NCI-H524 treated with DMSO at 0.1 percent for 48 hours (cell line): ENCODE measurements around the gene ZFX.

ENCODE experiments used
- DNase-seq: peaks from one replicate; lab custom pipeline; 2025; lab: John Stamatoyannopoulos, UW

The ZFX gene

DNA sequence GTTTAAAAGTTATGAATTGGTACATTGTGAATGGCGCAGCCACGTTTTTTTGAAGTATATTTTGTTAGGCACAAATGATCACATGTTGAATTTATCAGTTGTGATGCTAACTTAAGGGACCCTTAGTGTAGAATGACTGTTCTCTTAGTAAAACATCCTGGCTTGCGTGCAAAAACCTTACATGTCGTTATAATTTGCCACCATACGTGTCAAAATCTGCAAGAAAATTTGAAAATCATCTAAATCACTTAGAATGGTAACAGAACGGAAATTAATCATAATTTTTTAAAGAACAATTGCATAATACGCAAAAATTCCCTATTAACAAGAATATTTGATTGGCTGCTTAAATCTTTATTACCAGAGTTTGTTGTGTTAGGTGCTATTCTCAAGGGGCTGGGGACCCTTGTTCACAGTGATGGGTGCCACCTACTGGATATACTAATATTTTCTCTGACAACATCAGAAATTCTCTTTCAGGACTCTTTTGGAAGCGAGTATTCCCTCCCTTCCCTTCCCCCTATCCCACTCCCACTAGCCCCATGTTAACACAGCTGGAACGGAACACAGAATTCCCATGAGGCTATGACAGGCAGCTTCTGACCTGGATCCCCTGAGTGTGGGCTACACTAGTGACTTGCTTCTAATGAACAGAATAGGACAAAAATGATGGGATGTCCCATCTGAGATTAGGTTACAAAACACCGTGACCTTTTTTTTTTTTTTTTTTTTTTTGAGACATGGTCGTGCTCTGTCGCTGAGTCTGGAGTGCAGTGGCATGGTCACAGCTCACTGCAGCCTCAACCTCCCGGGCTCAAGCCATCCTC lies 92.5 kb downstream of the ZFX start:
- DNase-seq = no peak

DNA sequence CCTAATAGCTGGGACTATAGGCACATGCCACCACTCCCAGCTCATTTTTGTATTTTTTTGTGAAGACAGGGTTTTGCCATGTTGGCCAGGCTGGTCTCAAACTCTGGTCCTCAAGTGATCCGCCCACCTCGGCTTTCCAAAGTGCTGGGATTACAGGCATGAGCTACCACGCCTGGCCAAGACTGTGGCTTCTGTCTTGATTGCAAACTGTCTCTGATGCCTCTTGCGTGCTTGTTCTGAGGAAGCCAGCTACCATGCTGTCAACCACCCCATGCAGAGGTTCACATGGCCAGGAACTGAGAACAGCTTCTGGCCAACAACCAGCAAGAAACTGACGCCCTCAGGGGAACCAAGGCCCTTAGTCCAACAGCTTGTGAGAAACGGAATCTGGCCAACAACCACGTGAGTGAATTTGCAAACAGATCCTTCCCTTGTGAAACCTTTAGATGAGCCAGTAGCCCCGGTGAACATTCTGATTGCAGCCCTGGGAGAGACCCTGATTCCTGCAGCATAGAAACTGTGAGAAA lies 93.2 kb downstream of the ZFX start:
- DNase-seq = no peak

DNA sequence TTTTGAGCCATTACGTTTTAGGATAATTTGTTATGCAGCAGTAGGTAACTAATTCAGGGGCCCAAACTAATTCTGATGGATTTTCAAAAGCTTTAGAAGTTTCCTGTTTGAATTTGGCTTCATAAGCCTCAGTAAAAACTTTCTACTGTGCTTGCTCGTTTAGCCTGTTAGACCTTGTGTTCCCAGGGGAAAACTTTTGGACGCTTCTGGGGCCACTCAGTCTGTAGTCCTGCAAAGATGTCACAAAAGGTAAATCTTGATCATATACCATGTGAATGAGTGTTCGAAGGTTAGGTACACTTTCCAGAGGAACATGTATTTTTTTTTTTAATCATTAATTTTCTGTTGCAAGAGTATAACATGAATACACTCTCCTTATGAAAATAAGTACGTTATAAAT lies 93.7 kb downstream of the ZFX start:
- no peak for DNase-seq

DNA sequence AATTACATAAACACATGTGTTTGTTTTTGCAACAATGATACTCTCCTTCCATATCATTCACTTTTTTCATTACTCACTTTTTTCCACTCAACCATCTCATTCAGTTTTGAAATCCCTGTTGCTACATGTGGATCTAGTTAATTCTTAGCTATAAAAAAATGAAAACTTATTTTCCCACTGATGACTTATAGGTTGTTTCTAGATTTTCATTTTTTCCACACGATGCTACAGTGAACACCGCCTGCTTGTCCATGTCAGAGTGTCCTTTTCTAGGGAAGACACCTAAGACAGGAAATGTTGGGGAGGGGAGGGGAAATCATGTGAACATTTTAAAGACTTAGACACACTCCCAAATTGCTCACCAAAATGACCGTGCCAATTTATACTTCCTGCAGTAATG lies 94.2 kb downstream of the ZFX start:
- DNase-seq = no peak

DNA sequence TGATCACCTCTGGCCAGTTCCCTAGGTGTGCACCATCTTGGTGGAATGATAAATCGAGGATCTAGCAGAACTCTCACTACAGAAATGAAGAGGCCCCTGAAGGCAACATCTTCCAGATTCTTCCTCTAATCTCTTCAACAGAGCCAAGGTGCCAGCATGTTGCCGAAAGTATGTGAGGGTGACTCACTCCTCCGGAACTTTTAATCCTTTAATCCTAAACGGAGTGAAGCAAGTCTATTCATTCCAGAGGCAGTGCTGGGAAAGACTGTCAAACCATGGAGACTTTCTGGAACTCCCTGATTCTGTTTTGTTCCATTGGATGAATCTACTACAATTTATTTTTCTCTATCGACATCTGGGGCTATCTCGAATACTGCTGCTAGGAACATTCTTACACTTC lies 95.7 kb downstream of the ZFX start:
- DNase-seq = no peak

DNA sequence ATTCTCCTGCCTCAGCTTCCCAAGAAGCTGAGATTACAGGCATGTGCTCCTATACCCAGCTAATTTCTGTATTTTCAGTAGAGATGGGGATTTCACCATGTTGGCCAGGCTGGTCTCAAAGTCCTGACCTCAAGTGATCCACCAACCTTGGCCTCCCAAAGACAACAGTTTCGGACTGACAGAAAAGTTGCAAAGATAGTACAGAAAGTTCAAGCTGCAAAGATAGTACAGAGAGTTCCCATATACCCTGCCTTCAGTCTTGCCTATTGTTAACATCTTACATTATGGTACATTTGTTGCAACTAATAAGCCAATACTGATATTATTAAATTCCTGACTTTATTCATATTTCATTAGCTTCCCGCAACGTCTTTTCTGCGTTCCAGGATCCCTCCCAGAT lies 98.5 kb downstream of the ZFX start:
- DNase-seq = no peak

DNA sequence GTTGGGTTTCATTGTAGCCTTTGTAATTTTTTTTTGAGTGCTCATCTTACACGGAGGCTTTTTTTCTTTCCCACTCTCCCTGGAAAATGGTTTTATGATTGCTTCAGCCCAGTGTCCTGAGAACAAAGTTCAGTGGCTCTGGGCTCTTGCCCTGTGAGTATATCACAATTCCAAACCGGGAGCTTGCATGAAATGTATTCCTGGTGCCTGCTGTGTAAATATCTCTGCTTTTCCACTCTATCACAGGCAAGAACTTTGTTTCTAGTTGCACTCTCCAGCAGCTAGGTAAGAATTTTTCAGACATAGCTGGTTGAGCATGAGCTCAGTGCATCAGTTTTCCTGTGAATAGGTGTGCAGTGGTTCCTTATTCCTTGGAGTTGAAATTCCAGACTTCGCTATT lies 103.5 kb downstream of the ZFX start:
- DNase-seq = no peak

DNA sequence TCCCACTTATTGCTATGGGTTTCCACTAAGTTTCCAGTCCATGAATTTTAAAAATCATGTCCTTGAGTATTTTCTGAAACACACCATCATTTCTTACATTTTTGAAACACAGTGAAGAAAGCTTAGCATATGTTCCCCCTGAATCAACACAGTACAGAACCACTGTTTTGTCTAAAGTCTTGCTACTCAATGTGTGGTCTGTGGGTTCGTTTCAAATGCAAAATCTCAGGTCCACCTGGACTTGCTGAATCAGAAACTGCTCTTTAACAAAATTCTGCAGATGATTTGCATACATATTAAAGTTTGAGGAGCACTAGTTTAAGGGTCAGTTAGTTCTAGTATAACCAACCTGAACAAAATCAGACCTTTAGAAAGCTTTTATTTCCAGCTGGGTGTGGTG lies 103.9 kb downstream of the ZFX start:
- no peak for DNase-seq

DNA sequence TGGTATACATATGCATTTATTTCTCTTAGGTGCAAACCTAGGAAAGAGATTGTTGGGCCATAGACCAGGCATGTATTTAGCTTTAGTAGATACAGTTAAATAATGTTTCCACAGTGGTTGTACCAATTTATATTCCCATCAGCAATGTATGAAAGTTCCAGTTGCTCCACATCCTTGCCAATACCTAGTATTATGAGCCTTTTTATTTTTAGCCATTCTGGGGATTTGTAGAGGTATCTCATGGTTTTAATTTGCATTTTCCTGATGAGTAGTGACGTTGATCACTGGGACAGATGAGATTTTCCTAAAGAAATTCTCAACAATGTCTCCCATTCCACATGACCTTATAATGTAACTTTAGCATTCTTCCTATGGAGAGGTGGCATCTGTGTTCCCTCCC lies 107.5 kb downstream of the ZFX start:
- DNase-seq = no peak

DNA sequence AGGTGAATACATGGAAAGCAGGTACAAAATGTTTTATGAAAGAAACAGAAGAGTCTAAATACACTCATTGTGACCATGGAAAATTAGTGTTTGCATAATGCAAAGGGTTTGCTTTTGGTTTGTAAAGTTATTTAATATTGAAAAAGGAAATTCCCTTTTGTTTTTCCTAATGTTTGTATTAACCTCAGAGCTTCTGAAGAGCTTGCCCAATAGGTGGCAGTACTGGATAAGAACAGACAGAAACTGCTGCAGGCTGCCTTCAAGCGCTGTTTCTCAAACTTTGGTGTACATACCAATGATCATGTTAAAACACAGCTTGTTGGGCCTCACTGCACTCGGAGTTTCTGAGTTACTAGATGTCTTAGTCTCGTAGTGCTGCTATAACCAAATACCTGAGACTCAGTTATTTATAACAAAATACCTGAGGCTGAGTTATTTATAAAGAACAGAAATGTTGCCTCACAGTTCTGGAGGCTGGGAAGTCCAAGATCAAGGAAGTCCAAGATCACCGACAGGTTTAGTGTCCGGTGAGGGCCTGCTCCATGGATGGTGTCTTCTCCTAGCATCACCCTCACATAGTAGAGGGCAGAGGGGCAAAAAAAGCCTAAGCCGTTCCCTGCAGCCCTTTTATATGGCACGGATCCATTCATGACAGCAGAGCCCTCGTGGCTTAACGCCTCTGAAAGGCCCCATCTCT lies 110.2 kb downstream of the ZFX start:
- DNase-seq = no peak

DNA sequence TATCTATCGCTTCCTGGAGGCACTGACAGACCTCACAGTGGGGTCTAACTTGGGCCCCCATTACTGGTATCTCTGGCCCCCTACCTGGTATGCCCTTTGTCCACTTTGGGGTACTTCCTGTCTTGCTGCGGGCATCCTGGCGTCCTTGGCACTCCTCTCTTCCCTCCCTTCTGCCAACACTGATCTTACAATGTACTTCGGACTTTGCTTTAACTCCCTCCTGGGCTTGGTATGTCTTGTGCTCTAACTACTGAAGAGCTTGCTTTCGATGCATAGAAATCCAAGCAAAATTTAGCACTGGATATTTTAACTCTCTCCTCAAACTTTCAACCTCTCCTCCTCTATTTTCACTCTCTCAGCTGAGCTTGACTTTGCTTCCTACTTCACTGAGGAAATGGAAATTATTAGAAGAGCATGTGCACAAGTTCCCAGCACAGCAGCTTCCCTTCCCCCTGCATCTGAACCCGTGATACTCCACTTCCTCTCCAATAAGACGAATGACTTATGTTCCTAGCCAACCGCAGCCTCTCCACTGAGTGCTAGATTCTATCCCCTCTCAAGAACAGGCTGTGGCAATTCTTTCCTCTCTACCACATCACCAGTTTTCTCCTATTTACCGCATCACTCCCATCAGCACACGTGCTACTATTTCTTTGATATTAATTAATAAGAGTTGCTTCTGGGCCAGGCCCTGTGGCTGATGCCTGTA lies 111.5 kb downstream of the ZFX start:
- no peak for DNase-seq

DNA sequence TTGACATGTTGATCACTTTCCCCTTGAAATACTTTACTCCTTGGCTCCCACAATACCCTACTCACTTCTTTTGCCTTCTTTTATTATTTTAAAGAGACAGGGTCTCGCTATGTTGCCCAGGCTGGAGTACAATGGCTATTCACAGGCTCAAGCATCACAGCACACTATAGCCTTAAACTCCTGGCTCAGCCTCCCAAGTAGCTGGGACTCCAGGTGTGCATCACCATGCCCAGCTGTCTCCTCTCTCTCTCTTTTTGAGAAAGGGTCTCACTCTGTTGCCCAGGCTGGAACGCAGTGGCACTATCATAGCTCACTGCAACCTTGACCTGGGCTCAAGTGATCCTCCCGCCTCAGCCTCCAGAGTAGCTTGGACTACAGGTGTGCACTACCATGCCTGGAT lies 112.8 kb downstream of the ZFX start:
- no peak for DNase-seq

DNA sequence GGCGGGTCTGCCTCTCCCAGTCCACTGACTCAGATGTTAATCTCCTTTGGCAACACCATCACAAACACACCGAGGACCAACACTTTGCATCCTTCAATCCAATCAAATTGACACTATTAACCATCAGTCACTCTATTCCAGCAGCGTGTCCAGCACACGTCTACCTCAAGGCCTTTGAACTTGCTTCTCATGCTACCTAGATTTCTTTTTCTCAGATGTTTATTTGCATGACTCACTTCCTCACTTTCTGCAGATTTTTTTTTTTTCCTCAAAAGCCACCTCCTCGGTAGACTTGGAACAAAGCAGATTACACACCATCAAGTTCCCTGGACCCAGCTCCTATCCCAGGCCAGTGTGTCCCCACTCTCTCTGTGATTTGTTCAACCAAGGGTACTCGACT lies 114.9 kb downstream of the ZFX start:
- DNase-seq = no peak
